HEK293 (cell line): Measurements from ENCODE around the gene NCEH1.

Experiments
- KLF7 ChIP-seq: fragments of 450-650 bp; formaldehyde crosslinking; IDR thresholded peaks from 2 replicates; pipeline ENCODE4 v1.5.1; 2016; ENCODE audit warnings: missing biosample characterization, missing genetic modification characterization, borderline replicate concordance
- RBAK ChIP-seq: fragments of 450-650 bp; formaldehyde crosslinking; IDR thresholded peaks from 2 replicates; pipeline ENCODE4 v1.5.1; 2016; ENCODE audit warnings: missing biosample characterization, missing genetic modification characterization
- ZFP3 ChIP-seq: fragments of 450-650 bp; formaldehyde crosslinking; IDR thresholded peaks from 2 replicates; pipeline ENCODE4 v1.5.1; 2016; ENCODE audit warnings: low read depth, missing biosample characterization, missing genetic modification characterization
- ZNF114 ChIP-seq: fragments of 450-650 bp; formaldehyde crosslinking; IDR thresholded peaks from 2 replicates; pipeline ENCODE4 v1.5.0; 2017; ENCODE audit warnings: missing biosample characterization, missing genetic modification characterization
- ZNF19 ChIP-seq: fragments of 450-650 bp; formaldehyde crosslinking; IDR thresholded peaks from 2 replicates; pipeline ENCODE4; 2016; ENCODE audit warnings: missing biosample characterization, missing genetic modification characterization, low read depth
- ZNF24 ChIP-seq: fragments of 450-650 bp; formaldehyde crosslinking; IDR thresholded peaks from 2 replicates; pipeline ENCODE4 v1.5.1; 2016; ENCODE audit warnings: missing biosample characterization, missing genetic modification characterization
- ZNF529 ChIP-seq: fragments of 450-650 bp; formaldehyde crosslinking; IDR thresholded peaks from 2 replicates; pipeline ENCODE4 v1.5.1; 2017; ENCODE audit warnings: missing genetic modification characterization, missing biosample characterization; ENCODE audit not compliant: insufficient replicate concordance
- ZNF561 ChIP-seq: fragments of 450-650 bp; IDR thresholded peaks from 2 replicates; pipeline ENCODE4 v1.5.1; 2018; ENCODE audit warnings: missing biosample characterization, missing genetic modification characterization, borderline replicate concordance
- ZNF785 ChIP-seq: fragments of 450-650 bp; formaldehyde crosslinking; IDR thresholded peaks from 2 replicates; pipeline ENCODE4 v1.5.1; 2016; ENCODE audit warnings: missing biosample characterization, missing genetic modification characterization
- ZNF792 ChIP-seq: fragments of 450-650 bp; formaldehyde crosslinking; IDR thresholded peaks from 2 replicates; pipeline ENCODE4 v1.5.1; 2016; ENCODE audit warnings: missing biosample characterization, missing genetic modification characterization
- ZSCAN23 ChIP-seq: fragments of 450-650 bp; formaldehyde crosslinking; IDR thresholded peaks from 2 replicates; pipeline ENCODE4 v1.5.1; 2016; ENCODE audit warnings: missing biosample characterization, missing genetic modification characterization
- TF ChIP-seq, protein P1 (sequence below): fragments of 450-650 bp; formaldehyde crosslinking; IDR thresholded peaks from 2 replicates; pipeline ENCODE4 v1.5.1; 2016; ENCODE audit warnings: missing biosample characterization, missing genetic modification characterization

DNA sequence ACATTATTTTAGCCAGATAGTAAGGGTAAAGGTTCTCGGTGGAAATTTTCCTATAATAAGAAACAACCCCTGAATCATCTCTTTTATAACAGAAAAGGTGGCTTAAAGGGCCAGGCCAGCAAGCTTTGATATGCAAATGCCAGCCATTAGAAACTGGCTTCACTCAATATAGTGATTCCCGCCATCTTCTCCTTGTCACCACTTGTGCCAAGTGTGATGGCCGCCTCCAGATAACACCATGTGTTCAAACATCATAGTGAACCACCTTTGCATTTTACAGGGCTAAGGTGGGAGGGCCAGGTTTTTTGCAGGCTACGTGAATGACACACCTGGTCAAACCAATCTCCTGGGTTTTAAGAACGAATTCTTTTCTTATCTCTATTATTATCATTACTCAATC, 31.3 kb downstream of the NCEH1 start:
- TF ChIP-seq ZNF785 (tag by site-specific recombination) (no peak), ZSCAN23 (tag by site-specific recombination) (no peak), ZNF529 (tag by site-specific recombination) (no peak), RBAK (no peak), ZFP3 (no peak), ZNF24 (no peak), KLF7 (tag by site-specific recombination) (no peak), ZNF114 (no peak), ZNF792 (tag by site-specific recombination) (no peak), ZNF19 (tag by site-specific recombination) (no peak), ZNF561 (tag by site-specific recombination) (no peak)
- TF ChIP-seq, protein P1, sequence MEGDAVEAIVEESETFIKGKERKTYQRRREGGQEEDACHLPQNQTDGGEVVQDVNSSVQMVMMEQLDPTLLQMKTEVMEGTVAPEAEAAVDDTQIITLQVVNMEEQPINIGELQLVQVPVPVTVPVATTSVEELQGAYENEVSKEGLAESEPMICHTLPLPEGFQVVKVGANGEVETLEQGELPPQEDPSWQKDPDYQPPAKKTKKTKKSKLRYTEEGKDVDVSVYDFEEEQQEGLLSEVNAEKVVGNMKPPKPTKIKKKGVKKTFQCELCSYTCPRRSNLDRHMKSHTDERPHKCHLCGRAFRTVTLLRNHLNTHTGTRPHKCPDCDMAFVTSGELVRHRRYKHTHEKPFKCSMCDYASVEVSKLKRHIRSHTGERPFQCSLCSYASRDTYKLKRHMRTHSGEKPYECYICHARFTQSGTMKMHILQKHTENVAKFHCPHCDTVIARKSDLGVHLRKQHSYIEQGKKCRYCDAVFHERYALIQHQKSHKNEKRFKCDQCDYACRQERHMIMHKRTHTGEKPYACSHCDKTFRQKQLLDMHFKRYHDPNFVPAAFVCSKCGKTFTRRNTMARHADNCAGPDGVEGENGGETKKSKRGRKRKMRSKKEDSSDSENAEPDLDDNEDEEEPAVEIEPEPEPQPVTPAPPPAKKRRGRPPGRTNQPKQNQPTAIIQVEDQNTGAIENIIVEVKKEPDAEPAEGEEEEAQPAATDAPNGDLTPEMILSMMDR (tag by site-specific recombination): no peak
